ENCODE measurements around the gene TTLL6.
"Not testable (repeated sequence)": the region's sequence is repeated elsewhere in the genome, so short reads cannot be mapped to it uniquely, and the experiment has no call there.

Gene TTLL6

DNA sequence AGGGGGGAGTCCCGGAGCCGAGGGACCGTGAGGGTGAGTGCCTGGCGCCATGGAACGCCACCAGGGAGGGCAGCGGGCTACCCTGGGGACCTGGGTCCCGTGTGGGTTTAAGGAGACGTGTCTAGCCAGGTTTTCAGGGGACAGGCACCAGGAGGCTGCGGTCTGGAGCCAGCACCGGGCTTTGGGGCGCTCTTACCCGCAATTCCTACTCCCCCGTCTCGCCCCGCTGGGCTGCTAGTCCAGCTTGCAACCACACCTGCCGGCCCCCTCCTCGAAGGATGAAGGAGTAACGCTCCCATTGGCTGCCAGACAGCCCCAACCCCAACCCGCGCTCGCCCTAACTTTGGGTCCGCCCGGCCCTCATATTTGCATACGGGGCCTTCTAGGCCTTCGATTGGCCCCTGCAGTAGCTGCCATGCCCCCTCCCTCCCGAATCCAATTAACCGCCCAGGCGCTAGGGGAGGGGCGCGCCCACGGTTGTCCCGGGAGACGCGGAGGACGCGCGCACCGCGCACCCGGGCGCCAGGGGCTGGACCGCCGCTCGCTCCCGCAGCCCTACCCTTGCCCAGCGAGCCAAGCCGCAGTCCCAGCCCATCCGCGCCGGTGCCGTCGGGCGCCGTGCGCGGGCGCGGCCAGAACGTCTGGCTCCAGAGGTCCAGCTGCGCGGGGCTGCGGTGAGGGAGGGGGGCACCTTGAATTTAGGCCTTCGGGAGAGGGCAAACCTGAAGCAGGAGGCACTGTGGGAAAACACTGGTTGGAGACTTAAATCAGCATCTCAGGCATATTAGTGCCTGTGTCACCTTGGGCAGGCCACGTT, at the start of gene TTLL6:
Gene TTLL6 (minus strand): TSS at position 456 of the 817 bp plus-strand sequence. CDS start 157 bp downstream, at position 299.
- no peaks in the 10 kb centered on the region for H3K9me3 Mint-ChIP-seq
- peaks cover 6% of the 10 kb centered on the region for H3K27me3 Mint-ChIP-seq
- peaks cover 20% of the 10 kb centered on the region for H3K4me1 Mint-ChIP-seq
- no peaks in the 10 kb centered on the region for H3K36me3 Mint-ChIP-seq
- H3K4me3 Mint-ChIP-seq: peak within 1 kb of the TSS; percentile 79
- H3K27ac Mint-ChIP-seq: no peak within 1 kb of the TSS

DNA sequence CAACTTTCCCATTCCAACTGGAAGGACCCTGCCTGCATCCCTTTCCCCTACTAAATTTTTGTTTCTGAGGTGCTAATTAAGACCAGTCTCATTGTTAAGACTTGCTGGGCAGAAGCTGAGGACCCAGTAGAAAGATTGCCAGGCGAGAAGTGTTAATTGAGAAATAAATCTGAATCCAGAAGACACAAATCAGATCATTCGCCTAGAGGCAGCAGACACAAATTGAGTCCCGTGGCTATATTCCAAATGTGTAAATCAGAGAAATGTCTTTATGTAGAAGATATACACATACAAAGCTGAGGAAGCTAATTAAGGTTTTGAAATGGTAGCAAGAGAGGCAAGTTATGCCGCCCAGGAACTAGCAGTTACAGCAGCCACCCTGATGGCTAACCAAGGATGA, 43.4 kb upstream of the TTLL6 start:
- Mint-ChIP-seq H3K27me3 (no peaks in the 10 kb centered on the region), H3K27ac (no peak overlapping the region), H3K4me3 (no peak overlapping the region), H3K4me1 (no peaks in the 10 kb centered on the region), H3K36me3 (peaks cover 22% of the 10 kb centered on the region), H3K9me3 (no peaks in the 10 kb centered on the region)

- no peaks in the 10 kb centered on the region for H3K9me3 Mint-ChIP-seq
Measured at GRCh38 chr17:48860034-48860433, 43.0 kb upstream of the TTLL6 start.

DNA sequence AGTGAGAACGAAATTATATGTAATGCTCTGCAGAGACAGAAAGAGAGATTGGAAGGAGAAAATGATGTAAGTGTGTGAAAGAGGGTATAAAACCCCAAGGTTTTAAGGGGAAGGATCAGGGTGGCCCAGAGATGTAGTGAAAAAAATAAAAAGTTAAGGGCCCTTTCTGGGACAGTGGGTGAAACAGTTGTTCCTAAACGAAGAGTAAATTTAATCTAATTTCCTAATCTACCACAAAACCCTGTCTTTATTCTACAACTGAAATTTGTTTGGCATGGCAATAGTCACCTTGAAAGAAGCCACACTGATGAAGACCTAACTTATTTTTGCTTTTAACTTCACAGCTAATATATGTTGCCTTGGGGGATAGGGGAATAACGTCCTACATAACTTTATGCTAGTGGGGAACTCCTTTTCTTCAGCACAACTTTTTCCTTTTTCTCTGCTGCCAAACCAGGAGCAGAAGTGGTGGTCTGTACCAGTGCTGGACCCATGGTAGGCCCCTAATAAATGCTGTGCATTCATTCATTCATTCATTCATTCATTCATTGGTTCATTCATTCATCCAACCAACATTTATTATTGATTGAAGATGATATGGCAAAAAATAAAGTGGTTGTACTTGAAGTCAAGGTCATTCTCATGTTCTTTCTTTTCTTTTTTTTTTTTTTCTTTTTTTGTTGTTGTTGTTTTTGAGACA, 39.2 kb upstream of the TTLL6 start:
- H3K9me3 Mint-ChIP-seq: no peaks in the 10 kb centered on the region
- no peaks in the 10 kb centered on the region for H3K27me3 Mint-ChIP-seq
- H3K36me3 Mint-ChIP-seq: peaks cover 12% of the 10 kb centered on the region
- H3K4me3 Mint-ChIP-seq: no peak overlapping the region
- no peak overlapping the region for H3K27ac Mint-ChIP-seq
- peaks cover 1% of the 10 kb centered on the region for H3K4me1 Mint-ChIP-seq

More at GRCh38 chr17:48860034-48860433, 43.0 kb upstream of the TTLL6 start:
- Mint-ChIP-seq H3K4me3 (no peak overlapping the region), H3K4me1 (no peaks in the 10 kb centered on the region), H3K27ac (no peak overlapping the region), H3K36me3 (peaks cover 21% of the 10 kb centered on the region), H3K27me3 (no peaks in the 10 kb centered on the region)

GRCh38 chr17:48854774-48855476, 37.9 kb upstream of the TTLL6 start:
- Mint-ChIP-seq H3K36me3 (peaks cover 13% of the 10 kb centered on the region), H3K27ac (no peak overlapping the region), H3K4me3 (no peak overlapping the region), H3K9me3 (no peaks in the 10 kb centered on the region), H3K27me3 (no peaks in the 10 kb centered on the region), H3K4me1 (peaks cover 9% of the 10 kb centered on the region)

GRCh38 chr17:48850792-48851323, 33.8 kb upstream of the TTLL6 start:
- H3K27me3 Mint-ChIP-seq: no peaks in the 10 kb centered on the region
- peaks cover 12% of the 10 kb centered on the region for H3K4me1 Mint-ChIP-seq
- no peak overlapping the region for H3K27ac Mint-ChIP-seq
- H3K4me3 Mint-ChIP-seq: no peak overlapping the region
- no peaks in the 10 kb centered on the region for H3K9me3 Mint-ChIP-seq
- peaks cover 23% of the 10 kb centered on the region for H3K36me3 Mint-ChIP-seq

DNA sequence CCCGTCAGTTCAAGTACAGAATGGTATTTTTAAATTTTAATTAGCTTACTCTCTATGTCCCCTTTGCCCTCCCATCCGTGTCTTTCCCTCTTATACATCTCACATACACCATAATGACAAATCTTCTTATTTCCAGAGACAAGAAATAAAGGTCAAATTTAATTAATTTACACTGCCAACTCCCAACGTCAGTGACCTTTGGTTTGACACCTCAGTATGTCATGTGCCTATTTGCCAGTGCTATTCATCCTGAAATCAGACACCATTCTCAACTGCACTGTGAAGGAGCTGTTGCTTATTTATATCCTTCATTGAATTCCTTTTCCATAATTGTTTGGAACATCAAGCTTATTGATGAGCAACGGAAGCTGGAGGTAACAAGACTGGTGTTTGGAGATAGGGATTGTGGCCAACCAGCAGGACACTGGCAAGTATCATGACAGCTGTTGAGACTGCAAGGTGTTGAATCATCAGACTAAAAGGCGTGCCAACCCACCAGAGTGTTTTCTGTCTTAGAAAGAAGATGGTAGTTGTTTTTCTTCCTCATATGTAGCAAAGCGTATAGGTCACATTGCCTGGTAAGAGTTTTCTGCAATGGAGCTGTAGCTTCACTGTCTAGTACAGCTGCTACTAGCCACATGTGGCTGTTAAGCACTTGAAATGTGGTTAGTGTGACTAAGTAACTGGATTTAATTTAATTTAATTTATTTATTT, 26.3 kb upstream of the TTLL6 start:
- H3K4me3 Mint-ChIP-seq: peak overlapping the region; percentile 20
- peaks cover 36% of the 10 kb centered on the region for H3K4me1 Mint-ChIP-seq

DNA sequence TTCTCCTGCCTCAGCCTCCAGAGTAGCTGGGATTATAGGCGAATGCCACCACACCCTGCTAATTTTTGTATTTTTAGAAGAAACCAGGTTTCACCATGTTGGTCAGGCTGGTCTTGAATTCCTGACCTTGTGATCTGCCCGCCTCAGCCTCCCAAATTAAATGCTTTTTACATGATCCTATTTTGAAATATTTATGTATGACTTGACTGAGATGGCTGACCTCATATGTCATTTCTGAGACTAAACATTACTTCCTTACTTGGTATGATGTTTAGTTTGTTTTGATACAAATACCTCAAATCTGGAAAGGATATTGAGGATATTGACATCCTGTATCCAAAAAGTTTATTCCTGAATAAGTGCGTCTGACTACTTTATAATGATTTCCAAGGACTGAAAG, 25.7 kb upstream of the TTLL6 start:
- Mint-ChIP-seq H3K4me3 (peak overlapping the region; percentile 20), H3K27ac (no peak overlapping the region), H3K27me3 (no peaks in the 10 kb centered on the region), H3K4me1 (peaks cover 42% of the 10 kb centered on the region), H3K36me3 (peaks cover 9% of the 10 kb centered on the region), H3K9me3 (no peaks in the 10 kb centered on the region)

More for the DNA sequence above, 26.3 kb upstream of the TTLL6 start:
- Mint-ChIP-seq H3K27ac (no peak overlapping the region), H3K36me3 (peaks cover 15% of the 10 kb centered on the region), H3K9me3 (no peaks in the 10 kb centered on the region), H3K27me3 (no peaks in the 10 kb centered on the region)

DNA sequence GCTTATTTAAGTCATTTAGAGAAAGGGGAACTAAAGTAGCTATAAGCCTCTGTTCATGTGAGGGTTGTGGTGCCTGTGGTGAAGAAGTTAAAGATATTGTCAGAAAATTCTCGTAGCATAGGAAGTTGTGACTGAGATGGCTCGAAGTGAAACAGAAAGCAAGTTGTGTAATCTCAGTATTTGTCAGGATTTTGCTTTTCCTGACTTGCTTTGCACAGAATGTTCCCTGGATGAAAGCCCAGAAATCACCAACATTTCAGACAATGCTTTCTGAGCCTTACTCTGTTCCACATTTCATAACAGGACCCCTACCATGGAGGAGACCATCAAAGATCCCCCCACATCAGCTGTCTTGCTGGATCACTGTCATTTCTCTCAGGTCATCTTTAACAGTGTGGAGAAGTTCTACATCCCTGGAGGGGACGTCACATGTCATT, 24.4 kb upstream of the TTLL6 start:
- H3K4me1 Mint-ChIP-seq: peaks cover 56% of the 10 kb centered on the region
- peak overlapping the region; percentile 63 for H3K27ac Mint-ChIP-seq
- peaks cover 8% of the 10 kb centered on the region for H3K36me3 Mint-ChIP-seq

GRCh38 chr17:48840441-48840840, 23.4 kb upstream of the TTLL6 start:
- H3K27me3 Mint-ChIP-seq: no peaks in the 10 kb centered on the region
- H3K9me3 Mint-ChIP-seq: no peaks in the 10 kb centered on the region
- H3K4me1 Mint-ChIP-seq: peaks cover 66% of the 10 kb centered on the region
- peaks cover 8% of the 10 kb centered on the region for H3K36me3 Mint-ChIP-seq
- peak overlapping the region; percentile 63 for H3K27ac Mint-ChIP-seq
- peak overlapping the region; percentile 70 for H3K4me3 Mint-ChIP-seq

More for the DNA sequence above, 24.4 kb upstream of the TTLL6 start:
- Mint-ChIP-seq H3K4me3 (peak overlapping the region; percentile 70), H3K27me3 (no peaks in the 10 kb centered on the region), H3K9me3 (no peaks in the 10 kb centered on the region)

- not testable (repeated sequence) for H3K27me3 Mint-ChIP-seq
Measured at GRCh38 chr17:48837458-48837857, 20.4 kb upstream of the TTLL6 start.

GRCh38 chr17:48835971-48836370, 18.9 kb upstream of the TTLL6 start:
- Mint-ChIP-seq H3K4me3 (peak overlapping the region; percentile 36), H3K36me3 (no peaks in the 10 kb centered on the region), H3K27me3 (no peaks in the 10 kb centered on the region), H3K27ac (no peak overlapping the region), H3K9me3 (no peaks in the 10 kb centered on the region), H3K4me1 (peaks cover 90% of the 10 kb centered on the region)

More at GRCh38 chr17:48837458-48837857, 20.4 kb upstream of the TTLL6 start:
- not testable (repeated sequence) for H3K9me3 Mint-ChIP-seq, H3K36me3 Mint-ChIP-seq
- peak overlapping the region; percentile 81 for H3K4me3 Mint-ChIP-seq
- peak overlapping the region; percentile 91 for H3K27ac Mint-ChIP-seq
- peaks cover 87% of the 10 kb centered on the region for H3K4me1 Mint-ChIP-seq

DNA sequence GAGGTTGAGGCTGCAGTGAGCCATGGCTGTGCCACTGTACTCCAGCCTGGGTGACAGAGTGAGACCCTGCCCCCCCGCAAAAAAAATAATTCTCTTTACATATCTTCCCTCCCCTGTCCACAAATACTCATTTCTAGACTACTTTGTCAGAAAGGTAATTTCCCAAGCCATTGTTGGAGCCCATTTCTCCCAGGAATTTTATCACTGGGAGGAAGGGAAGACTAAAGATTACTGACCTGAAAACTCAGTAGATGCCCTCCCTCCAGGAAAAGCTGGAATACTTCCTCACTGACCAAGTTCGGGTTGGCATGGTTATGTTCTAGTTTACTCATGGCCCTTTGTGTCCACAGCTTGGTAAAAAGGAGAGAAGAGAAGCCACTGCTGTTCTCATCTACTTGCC, 17.9 kb upstream of the TTLL6 start:
- no peaks in the 10 kb centered on the region for H3K27me3 Mint-ChIP-seq
- H3K4me3 Mint-ChIP-seq: no peak overlapping the region
- H3K9me3 Mint-ChIP-seq: no peaks in the 10 kb centered on the region
- peaks cover 89% of the 10 kb centered on the region for H3K4me1 Mint-ChIP-seq
- no peak overlapping the region for H3K27ac Mint-ChIP-seq
- H3K36me3 Mint-ChIP-seq: no peaks in the 10 kb centered on the region

DNA sequence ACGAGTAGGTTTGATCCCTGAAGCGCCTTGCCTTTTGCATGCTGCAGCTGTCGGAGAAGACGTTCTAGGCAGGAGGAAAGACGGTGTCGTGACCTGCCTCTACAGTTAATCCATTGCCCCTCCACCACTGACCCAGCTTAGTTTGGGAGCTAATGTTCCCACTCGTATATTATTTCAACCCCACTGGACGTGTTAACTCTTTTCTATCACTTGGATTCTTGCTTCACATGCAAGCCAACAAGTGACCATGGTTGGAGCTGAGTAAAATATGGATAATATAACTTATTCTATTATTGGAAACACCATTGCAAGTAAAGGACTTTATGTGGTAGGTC, 14.5 kb upstream of the TTLL6 start:
- H3K27ac Mint-ChIP-seq: peak overlapping the region; percentile 95
- no peaks in the 10 kb centered on the region for H3K36me3 Mint-ChIP-seq
- H3K27me3 Mint-ChIP-seq: no peaks in the 10 kb centered on the region
- peak overlapping the region; percentile 92 for H3K4me3 Mint-ChIP-seq
- H3K4me1 Mint-ChIP-seq: peaks cover 65% of the 10 kb centered on the region
- no peaks in the 10 kb centered on the region for H3K9me3 Mint-ChIP-seq

All from activated naive CD4-positive, alpha-beta T cell treated with anti-CD3 and anti-CD28 coated beads, Interleukin-2, amount 50 U/mL, for 24 hours (primary cell).